ENCODE measurements around the gene AGBL1.

DNA sequence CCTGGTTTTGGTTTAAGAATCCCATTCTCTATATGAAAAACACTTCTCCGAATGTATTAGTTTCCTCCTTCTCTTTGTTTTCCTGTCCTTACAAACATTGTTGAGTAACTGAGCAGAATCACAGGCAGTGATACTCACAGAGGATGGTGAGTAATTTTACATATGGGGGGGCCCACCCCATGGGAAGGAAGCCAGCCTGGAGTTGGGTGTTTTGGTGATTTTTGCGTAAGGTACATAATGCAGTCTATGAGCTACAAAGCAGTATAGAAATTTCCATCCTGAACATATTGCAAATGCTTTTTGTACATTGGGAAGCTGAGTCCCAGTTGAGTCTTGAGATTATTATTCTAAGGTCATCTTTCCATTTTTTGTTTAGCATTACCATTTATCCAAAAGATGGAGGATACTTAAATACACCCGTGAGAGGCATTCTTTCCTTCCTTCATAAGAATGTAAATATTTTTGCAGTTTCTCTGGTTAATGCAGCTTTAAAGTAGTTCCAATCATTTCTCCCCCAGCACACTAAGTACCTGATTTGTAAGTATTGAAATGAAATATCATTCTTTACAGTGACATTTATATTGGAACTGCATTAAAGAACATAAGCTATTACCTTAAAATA is 476.8 kb downstream of the AGBL1 start:
- TF ChIP-seq CTCF (IDR thresholded peaks at IDR 0.05) (no peak), EZH2 (IDR thresholded peaks at IDR 0.05; ENCODE audit: borderline replicate concordance, insufficient read depth, low read depth, low read length, poor library complexity, severe bottlenecking) (no peak)

Data from B cell (primary cell).